ENCODE results near the gene MB21D2.

The MB21D2 gene

DNA sequence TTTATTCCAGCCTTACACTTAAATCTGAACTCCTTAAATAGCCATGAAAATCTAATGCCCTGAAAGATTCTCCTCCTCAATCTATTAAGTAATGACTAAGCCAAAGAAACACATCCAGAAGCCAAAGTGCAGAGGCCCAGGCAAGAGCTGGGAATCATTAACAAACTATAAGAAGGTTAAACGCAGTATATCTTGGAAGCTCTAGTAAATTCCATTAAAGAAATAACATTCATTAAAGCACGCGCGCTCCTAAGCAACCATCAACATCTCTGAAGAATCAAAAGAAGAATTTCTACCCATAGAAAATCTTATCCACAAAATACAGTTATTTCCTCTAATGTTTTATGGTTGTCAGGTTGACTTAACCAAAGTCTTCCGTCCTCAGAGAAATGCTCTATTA, 29.5 kb downstream of the MB21D2 start:
- no peak for DNase-seq

DNA sequence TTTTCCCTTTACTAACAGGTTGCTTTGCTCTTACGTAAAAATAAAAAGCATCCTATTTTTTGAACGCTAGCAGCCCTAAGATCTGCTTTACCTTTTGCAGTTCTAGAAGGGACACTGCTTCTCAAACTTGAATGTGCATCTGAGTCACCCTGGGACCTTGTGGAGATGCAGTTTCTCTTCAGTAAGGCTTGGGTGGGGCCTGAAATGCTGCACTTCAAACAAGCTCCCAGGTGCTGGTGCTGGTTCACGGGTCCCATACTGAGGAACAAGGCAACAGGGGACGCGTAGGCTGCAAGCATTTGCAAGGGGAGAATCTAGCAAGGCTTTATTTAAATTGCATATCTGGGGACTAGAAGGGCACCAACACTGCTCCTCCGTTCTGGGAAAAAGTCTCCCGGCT, 30.0 kb downstream of the MB21D2 start:
- DNase-seq = no peak

DNA sequence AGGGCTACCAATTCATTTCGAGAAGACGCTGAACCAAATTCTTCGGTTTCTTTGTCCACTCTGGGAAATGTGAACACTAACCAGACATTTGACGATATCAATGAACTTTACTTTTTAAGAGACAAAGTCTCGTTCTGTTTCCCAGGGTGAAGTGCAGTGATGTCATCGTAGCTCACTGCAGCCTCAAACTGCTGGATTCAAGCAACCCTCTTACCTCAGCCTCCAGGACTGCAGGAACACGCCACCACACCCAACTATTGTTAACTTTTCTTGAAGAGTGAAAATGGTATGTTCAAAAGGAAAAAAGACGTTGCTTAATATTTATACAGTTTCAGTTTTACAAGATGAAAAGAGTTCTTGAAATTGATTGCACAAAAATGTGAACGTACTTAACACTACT, 30.6 kb downstream of the MB21D2 start:
- DNase-seq = peak in 1 of 2 experiments; percentile 31

DNA sequence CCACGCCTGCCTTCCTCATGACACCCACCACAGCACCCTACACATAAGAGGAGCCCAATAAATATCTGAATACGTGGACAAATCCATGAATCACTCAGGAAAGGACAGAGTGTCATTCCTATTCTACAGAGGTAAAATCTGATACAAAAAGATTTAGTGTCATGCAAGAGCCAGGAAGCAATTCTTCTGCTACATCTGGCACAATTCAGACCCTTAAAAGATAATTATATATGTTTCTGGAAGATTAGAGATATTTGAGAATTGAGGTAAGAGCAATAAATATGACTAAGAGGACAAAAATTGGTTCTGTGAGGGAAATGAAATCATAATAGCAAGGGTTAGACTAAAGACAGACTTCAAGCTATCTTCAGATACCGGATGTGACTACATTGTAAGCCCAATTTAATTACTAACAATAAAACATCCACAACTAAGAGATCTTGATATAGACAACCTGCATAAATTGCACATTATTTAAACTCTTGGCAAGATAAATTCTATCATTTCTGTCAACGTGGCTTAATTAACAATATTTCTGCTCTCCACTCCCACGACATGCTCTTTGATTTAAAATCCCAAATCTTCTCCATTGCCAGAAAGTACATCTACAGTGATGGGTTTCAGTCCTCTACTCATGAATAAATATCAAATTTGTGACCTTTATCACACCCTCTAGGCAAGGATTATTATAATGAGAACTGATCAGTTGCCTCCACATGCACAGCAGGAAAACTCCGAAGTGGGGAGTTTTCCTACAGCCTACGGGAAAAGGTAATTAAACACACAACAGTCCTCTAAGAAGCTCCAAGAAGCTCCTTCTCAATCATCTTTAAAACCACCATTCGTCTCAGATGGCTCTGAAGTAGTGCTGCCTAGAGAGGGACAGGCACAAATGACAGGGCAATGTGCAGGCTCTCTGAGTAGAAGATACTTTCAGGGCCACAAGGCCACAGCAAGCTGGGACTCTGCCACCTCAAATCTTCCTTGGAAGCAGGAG, 32.6 kb downstream of the MB21D2 start:
- DNase-seq = no peak

DNA sequence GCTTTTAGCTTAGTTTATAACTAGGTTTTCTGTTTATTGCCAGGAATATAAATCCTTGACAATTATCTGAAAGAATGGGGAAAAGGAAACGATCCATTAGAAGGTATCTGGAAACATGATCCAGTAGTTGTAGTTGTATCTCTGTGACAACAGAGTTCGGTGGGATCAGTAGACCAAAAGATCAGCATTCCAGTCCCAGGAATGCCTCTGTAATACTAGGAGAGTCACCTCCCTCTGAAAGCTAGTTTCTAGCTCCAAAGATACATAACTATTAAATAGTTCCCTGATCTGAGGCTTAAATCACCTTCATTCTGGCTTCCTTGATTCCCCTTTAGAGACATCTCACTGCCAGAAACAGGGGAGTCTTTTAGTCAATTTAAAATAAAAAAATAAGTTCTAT, 34.1 kb downstream of the MB21D2 start:
- no peak for DNase-seq

DNA sequence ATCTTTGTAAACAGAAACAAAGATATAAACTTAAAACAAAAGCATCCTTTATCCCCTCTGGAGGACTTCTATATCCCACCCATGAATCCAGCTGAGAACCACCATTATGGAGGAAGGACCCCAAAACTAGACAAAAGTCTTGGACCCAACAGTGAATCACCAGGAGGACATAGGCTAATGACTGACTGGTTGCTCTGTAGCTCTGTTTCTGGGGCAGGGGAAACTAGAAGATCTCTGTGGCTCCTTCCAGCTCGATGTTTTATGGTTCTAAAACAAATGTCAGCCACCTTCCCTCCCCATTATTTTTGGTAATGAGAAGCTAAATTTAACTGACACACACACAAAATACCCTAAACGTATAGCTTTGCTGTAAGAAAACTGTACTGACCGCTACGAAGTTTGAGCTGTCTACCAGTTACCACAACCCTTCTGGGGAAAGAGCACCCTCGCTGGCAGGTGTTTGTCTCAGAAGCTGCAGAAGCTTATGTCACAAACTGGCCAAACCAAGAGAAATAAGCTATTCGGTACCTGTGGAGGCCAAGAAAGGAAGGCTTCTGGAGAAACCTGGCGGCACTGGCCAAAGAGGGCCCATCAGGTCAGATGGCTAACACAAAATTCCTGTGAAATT, 36.4 kb downstream of the MB21D2 start:
- no peak for DNase-seq

DNA sequence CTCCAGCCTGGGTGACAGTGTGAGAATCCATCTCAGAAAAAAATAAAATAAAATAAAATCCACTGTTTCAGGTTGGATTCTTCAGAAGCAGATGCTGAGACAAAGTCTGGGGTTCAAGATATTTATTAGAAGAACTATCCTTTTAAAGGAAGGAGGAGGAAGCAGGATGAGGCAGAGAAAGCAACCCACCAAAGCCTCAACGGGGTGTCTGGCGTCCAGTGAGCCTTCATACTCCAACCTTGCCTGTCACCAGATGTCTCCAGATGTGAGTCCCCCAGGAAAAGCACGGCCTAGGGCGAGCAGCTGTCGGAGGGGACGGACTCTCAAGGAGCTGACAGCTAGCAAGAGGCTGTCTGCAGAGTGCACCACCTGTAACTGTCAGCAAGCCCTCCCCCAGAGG, 37.3 kb downstream of the MB21D2 start:
- DNase-seq = no peak

DNA sequence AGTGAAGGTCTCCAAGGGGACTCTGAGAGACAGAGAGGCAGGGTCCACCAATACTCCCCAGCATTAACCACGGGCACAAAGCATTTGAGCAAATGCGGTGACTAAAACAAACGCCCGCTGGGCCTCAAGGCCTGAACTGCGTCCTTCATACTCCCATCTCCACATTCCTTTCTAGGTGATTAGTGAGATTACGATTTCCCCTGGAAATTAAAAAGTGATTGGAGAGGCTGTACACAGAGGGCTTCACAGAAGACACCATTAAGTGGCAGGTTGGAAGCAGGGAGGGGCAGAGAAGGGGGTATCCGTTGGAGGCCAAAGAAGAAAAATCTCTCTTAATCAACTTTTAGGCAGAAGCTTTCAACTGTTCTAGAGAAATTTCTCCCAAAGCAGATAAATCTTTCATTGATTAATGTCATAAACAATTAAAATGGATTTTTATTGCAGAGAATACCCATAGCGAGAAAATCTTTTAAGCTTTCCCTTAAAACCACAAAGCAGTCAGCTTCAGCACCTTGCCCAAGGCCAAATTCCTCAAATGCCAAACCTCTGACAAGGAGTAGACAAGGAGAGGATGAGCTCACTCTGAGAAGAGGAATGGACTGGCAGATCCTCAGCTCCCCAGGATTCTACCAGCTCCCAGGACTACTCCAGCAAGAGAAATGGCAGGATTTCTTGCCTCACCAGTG, 38.2 kb downstream of the MB21D2 start:
- DNase-seq = no peak

DNA sequence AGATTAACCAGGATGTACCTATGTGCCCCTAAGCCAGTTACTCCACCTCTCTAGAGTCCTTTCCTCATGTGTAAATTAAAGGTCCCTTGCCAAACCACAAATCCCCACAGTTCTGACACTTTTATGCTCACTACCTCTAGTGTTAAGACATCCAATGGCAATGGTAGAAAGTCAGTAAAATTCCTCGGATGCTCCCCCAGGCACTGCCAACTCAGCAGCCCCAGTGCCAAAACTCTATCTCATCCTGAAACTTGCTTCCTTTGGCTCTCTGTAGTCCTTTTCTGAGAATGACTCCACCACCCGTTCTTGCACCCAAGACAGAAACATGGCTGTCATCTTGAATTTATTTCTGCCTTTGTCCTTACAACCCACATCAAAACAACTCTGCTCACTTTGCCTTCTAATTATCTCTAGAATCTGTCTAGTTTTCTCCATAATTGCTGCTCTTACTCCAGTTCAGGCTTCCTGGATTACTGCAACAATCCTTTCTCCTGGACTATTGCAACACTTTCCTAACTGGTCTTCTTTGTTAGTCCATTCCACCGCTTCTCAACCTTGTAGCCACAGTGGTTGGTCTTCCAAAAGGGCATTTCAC, 41.6 kb downstream of the MB21D2 start:
- DNase-seq = no peak

DNA sequence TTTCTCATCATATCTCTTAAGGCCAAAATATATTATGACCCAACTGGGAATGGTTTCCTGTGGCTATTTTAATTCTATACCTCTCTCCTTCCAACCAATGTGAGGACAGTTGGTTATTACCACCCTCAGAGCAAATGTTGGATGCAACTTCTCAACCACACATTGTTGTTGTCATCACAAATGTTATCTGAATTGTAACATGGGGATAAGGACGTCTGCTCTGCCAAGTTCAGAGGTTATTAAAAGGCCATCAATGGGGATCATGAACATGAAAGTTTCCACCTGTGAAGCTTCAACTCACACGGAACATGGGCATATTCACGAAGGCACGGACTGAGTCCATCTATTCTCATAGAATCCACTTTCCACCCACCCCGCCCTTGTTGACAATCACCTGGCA, 46.8 kb downstream of the MB21D2 start:
- no peak for DNase-seq

DNA sequence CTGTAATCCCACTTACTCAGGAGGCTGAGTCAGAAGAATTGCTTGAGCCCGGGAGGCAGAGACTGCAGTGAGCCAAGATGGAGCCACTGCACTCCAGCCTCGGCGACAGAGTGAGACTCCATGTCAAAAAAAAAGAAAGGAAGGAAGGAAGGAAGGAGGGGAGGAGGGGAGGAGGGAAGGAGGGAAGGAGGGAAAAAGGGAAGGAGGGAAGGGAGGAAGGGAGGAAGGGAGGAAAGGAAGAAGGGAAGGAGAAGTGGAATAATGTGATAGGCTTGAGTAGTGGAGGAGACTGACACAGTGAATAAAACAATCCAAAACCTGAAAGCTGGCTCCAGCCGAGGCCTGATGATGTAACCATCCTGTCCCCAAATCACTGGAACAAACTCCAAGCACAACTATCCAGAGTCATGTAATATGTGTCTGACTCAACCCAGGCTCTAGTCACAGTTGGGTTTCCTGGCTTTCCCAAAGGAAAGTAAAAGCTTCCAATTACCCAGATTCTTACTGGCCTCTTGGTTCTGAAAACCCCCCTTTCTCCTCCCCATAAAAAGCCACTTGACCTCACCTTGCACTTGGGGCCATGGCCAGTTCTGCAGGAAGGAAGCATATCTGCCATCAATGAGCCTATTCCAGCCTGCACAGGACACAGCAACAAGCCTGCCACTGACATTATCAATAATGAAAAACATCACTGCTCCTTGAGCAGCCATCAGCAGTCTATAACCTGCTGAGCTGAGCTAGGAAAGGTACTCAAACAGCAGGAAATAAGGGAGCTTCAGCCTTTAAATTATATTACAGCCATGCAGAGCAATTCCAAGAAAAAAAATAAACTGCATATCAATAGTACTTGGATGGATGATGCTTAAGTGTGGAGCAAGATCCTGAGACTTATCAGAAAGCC, 48.3 kb downstream of the MB21D2 start:
- DNase-seq = no peak

DNA sequence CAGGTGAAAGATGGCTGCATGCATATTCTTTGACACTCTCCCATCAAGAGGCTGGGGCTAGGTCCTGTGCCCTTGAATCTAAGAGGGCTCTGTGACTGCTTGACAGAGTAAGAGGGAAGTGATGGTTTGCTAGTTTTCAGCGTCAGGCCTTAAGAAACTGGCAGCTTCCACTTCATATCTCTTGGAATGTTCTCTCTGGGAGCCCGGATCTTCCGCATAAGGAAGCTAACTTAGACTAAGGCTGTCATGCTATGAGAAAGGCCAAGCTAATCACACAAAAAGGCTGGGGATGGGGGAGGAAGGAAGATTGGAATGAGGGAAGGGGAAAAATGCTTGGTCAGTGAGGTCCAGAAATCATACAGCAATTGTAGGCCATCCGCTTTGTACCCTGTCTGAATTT, 50.0 kb downstream of the MB21D2 start:
- no peak for DNase-seq

DNA sequence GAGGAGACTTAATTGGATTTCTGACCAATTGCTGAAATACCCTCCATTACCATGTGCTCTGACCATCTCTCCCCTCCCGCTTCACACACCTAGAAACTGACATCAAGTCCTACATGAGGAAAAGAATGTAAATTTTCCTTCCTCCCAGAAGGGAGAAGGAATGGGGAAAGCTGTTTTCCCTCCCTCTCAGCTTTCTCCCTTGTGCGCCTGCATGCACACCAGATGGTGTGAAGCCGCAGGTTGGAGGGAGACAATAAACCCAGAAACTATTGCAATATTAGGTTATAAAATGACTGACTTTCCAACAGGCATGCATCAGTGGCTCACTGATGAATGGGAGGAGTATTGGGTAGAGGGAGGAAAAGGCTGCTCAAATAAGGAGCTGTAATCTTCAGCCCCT, 50.9 kb downstream of the MB21D2 start:
- no peak for DNase-seq

DNA sequence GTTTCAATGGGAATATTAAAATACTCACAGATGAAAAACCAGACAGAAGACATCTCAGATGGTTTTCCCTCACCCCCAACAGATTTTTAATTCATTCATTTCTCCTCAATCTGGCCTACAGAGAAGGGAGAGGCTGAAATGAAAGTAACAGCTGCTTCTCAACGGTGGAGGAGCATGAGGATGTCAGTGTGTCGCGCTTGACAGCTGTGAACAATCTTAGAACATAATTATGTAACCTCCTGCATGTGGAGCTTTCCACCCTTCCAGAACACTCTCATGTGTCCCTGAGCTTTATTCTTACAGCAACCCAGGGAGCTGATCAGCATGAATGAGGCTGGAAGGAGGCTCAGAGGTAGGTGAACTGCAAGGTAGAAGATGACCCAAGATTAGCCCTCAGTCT, 52.7 kb downstream of the MB21D2 start:
- DNase-seq = no peak

DNA sequence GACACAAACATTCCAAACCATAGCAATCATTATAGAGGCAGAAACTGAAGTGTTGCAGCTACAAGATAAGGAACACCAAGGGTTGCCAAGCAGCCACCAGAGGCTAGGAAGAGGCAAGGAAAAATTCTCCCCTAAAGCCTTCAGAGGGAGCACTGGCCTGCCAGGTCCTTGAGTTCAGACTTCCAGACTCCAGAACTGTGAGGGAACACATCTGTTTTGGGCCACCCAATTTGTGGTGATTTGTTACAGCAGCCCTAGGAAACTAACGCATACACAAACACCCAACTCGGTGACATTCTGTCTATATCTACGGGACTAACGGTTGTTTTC, 54.6 kb downstream of the MB21D2 start:
- no peak for DNase-seq

DNA sequence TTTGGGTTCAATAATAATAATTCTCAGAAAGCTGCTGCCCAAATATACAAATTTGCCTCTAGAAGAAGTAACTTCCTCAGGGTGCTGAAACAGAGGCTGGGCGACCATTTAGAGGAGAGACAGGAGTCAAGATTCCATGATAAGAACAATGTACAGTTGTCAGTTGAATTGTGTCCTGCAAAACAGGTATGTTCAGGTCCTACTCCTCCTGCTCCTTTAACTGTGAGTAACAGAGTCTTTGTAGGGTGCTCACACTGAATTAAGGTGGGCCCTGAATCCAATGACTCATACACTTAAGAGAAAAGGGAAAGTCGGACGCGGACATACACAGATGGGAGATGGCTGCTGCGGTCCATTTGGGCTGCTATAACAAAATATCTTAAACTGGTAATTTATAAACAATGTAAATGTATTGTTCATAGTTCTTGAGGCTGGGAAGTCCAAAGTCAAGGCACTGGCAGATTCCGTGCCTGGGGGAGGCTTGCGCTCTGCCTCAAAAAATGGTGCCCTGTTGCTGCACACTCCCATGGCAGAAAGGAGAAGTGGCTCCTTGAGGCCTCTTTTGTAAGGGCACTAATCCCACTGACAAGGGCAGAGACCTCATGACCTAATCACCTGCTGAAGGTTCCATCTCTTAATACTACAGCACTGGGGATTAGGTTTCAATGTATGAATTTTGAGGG, 55.1 kb downstream of the MB21D2 start:
- no peak for DNase-seq

DNA sequence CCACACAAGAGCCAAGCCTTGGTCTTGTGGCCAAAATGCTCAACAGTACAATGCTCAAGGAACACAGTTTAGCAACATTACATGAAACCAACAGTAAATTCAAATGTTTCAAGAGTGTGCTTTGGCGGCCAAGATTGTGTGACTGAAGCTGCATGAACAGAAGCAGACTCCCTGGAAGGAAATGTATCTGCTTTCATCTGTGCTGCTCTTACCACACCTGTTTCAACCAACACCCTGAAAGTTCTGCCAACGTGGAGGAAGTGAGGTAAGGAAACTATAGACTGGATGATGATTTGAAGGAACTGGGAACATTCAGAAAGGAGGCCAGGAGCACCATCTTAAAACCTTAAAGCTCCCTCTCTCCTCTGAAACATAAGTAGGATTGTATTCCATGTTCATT, 55.7 kb downstream of the MB21D2 start:
- no peak for DNase-seq

DNA sequence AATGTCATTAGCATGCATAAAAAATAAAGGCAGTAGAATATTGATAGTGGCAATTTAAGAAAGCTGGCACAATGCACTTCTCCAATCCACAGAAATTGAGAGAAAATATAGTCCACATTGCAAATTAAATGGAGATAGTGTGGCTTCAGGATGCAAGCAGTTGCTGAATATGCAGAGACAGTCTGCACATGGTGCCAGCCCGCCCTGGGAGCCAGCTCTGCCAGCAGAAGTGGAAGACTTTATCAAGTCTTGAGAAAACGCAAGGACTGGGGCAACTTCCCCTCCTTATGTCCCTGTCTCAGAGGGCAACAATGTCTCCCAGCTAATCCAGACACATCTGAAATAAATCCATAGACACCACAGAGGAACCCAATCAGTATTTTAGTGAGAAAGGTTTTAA, 57.2 kb downstream of the MB21D2 start:
- no peak for DNase-seq

DNA sequence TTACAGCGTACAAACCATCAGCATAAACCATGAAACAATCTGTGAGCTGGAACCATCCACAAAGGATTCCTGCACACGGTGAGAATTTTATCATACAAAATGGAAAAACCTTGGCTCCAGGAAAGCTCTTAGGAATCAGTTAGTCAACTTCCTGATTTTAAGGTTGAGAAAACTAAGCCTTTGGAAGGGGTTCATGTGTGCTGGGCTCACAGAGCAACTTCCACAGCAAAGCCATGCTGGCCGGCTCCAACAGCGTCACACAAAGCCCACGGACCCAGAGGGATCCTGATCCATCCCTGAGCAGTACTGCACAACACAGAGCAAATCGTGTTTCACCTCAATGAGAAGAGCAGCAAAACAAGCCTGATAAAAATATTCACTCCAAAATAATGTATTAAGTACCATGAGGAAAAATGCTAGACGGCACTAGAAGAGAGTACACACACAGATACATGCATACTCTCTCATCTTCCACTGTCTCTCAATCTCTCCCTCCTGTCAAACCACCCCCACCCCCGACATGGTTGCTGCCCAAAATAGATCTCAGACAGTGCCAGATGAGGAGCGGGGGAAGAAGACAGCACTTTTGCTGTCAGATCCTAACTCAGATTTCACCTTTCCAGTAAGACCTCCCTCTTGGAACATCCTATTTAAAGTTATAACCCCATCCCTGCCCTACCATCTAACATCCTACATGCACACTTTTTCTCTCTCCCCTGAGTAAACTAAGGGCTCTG, 58.6 kb downstream of the MB21D2 start:
- DNase-seq = no peak

DNA sequence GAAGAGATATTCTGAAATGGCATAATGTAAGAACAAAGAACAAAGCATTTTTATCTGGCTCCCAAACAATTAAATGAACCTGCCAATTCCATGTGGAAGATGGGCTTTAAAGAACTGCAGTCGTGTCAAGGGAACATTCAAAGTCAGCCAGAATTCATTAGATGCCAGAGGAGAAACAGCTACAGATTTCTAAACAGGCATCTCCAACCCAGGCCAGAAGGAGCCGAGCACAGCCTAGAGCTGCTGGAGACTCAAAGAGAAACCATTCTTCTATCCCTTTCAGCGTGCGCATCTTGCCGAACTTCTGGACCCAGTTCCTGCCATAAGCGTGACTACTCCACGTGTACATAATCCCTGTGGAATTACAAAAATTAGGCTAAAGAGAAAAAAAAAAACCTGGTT, 60.4 kb downstream of the MB21D2 start:
- no peak for DNase-seq

DNA sequence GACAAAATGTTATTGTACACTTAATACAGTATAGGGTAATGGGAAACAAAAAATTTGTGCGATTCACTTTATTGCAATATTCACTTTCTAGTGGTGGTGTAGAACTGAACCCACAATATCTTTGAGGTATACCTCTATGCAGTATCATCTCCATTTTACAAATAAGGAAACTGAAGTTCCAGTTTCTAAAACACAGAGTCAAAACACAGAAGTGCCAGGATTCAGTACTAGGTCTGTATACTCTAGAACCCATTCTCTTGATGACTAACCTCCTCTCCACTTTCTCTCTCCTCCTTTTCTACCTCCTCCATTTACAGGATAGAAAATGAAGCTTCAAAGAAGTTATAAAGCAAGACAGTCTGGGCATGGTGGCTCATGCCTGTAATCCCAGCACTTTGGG, 62.2 kb downstream of the MB21D2 start:
- DNase-seq = no peak

All from activated T-cell treated with anti-CD3 and anti-CD28 coated beads, Interleukin-2, amount 50 U/mL, for 48 hours (primary cell).